SH-SY5Y (cell line): Measurements from ENCODE around the gene LATS2.

ENCODE experiments used
- GATA2 ChIP-seq: IDR thresholded peaks from 2 replicates; pipeline ENCODE4 v1.6.1; 2011; ENCODE audit warnings: mild to moderate bottlenecking, low read depth, low read length
- GATA3 ChIP-seq: IDR thresholded peaks from 2 replicates; pipeline ENCODE4 v1.6.1; 2011; ENCODE audit warnings: low read depth, mild to moderate bottlenecking, low read length, moderate library complexity

GRCh38 chr13:20923272-20923671 lies 138.1 kb downstream of the LATS2 start:
- TF ChIP-seq GATA3: no peak
- no peak for TF ChIP-seq GATA2
